Measurements from ENCODE around the gene SMPD1.

The SMPD1 gene

DNA sequence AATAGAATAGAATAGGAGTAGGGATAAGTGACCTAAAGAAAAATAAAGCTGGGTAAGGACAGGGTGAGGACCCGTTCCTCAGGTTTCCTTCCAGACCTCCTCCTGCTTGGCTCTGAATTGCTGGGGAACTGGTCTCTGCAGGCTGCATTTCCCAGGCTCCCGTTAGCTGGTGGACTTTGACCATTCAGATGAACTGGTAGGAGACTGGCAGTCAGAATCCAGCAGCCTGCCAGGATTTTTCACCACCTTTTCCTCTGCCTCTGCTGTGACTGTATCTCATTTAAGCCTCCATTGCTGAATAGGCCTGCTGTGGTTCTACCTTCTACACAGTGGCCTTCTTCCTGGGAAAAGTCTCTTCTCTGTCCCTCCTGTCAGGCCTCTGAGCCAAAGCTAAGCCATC lies 24.6 kb upstream of the SMPD1 start:
- no peak overlapping the region for H3K4me3 ChIP-seq (replicated peaks; ENCODE audit: low read depth, low read length)
- TF ChIP-seq CTCF (IDR thresholded peaks at IDR 0.05; ENCODE audit: low read depth, low read length, missing control alignments), result no peak
- DNase-seq (ENCODE audit: extremely low read depth, low read depth), result no peak

DNA sequence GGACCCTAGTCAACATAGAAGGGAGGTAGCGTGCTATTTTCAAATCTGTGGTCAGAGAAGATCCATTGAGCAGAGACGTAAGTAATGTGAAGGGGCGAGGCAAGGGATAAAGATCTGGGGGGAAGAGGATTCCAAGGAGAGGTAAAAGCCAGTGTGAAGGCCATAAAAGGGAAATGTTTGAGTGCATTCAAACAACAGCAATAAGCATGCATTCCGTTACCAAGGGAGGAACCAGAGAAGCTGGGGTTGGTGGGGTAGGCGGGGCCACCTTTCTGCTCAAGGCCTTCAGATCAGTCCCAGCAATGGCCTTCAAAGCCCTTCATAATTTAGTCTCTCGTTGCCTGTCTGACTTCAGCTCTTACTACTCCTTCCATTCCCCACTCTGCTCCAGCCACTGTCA lies 18.4 kb upstream of the SMPD1 start:
- no peak for DNase-seq (ENCODE audit: extremely low read depth, low read depth)
- no peak for TF ChIP-seq CTCF (IDR thresholded peaks at IDR 0.05; ENCODE audit: low read depth, low read length, missing control alignments)
- H3K4me3 ChIP-seq (replicated peaks; ENCODE audit: low read depth, low read length), result no peak overlapping the region

DNA sequence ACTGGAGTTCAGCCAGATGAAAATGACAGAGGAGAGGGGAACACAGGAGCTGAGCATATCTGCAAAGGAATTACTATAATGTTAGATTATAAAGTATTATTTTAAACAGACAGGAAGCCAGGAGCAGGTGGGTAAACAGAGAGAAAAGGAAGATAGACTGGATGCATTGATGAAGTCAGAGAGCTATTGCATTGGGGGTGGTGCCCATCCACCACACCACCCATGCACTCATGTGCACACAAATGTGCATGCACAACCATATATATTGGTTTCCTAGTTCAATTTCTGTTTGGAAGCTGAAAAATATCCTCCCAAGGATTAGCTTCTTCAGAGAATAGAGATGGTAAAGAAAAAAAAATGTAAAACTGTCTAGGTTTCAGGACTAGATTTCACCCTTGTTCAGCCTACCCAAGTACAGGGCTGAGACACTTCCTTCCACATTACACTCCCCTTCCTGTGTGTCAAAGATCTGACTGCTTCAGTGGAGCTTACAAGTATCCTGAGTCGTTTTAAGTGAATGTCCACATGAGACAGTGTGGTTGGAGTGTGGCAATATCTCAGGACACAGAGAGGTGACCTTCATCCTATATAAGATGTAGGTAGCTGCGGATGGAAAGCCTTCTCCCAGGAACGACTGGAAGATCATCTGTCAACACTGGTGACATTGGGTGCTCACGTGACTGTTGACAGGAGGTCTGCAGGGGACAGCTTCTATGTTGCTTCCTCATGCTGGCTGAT lies 12.2 kb upstream of the SMPD1 start:
- no peak for TF ChIP-seq CTCF (IDR thresholded peaks at IDR 0.05; ENCODE audit: low read depth, low read length, missing control alignments)
- DNase-seq (ENCODE audit: extremely low read depth, low read depth), result no peak
- H3K4me3 ChIP-seq (replicated peaks; ENCODE audit: low read depth, low read length), result no peak overlapping the region

GRCh38 chr11:6378640-6378989 lies 11.7 kb upstream of the SMPD1 start:
- H3K4me3 ChIP-seq (replicated peaks; ENCODE audit: low read depth, low read length), result no peak overlapping the region
- DNase-seq (ENCODE audit: extremely low read depth, low read depth), result no peak
- no peak for TF ChIP-seq CTCF (IDR thresholded peaks at IDR 0.05; ENCODE audit: low read depth, low read length, missing control alignments)

DNA sequence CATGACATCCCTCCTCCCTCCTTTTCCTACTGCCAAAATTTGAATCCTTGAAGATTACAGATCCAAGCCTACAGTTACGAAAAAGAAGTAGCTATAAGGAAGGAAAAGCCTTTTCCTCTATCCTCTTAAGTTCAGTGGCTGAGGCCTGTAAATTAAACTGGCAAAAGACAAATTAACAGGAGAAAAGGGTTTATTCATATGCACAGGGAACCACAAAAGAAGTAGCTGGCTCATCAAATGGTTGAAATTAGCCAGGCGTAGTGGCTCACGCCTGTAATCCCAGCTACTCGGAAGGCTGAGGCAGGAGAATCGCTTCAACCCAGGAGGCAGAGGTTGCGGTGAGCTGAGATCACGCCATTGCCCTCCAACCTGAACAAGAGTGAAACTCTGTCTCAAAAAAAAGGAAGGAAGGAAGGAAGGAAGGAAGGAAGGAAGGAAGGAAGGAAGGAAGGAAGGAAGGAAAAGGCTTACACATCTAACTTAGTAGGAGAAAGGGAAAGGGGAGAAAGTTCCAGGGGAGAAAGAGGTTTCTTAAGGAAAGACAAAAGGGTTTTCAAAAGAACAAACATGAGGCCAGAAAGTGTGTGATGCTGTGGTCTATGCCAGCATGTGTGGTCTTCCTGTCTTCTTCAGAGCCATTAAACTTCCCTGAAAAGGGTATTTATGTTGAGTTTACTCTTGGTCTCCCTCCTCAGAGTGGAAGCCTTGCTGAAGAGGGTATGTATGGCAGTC lies 5.1 kb upstream of the SMPD1 start:
- TF ChIP-seq CTCF (IDR thresholded peaks at IDR 0.05; ENCODE audit: low read depth, low read length, missing control alignments), result no peak
- H3K4me3 ChIP-seq (replicated peaks; ENCODE audit: low read depth, low read length), result no peak overlapping the region
- no peak for DNase-seq (ENCODE audit: extremely low read depth, low read depth)

GRCh38 chr11:6387811-6388599 lies 2.3 kb upstream of the SMPD1 start:
- TF ChIP-seq CTCF (IDR thresholded peaks at IDR 0.05; ENCODE audit: low read depth, low read length, missing control alignments), result no peak
- H3K4me3 ChIP-seq (replicated peaks; ENCODE audit: low read depth, low read length), result no peak overlapping the region
- no peak for DNase-seq (ENCODE audit: extremely low read depth, low read depth)

Measured in HFF-Myc (cell line).